BLaER1 treated with 17β-estradiol and CSF1 and Interleukin-3, amounts not matched to agents 10 nM and 100 nM (cell line): ENCODE measurements around the gene CANT1.

ENCODE experiments used
- H3K27ac ChIP-seq, 11 experiments: shearing (Covaris generic); formaldehyde crosslinking; 2 replicates each; pipeline ENCODE4 v1.8.1; 2022
- H3K27me3 ChIP-seq, 11 experiments: shearing (Covaris generic); formaldehyde crosslinking; 2 replicates each; pipeline ENCODE4 v1.8.1; 2022
- H3K36me3 ChIP-seq, 11 experiments: shearing (Covaris generic); formaldehyde crosslinking; 2 replicates each; pipeline ENCODE4 v1.8.1; 2022
- H3K4me1 ChIP-seq, 10 experiments: shearing (Covaris generic); formaldehyde crosslinking; 2 replicates each; pipeline ENCODE4 v1.8.1; 2022
- H3K4me2 ChIP-seq, 11 experiments: shearing (Covaris generic); formaldehyde crosslinking; 2 replicates each; pipeline ENCODE4 v1.8.1; 2022
- H3K4me3 ChIP-seq, 10 experiments: shearing (Covaris generic); formaldehyde crosslinking; 2 replicates each; pipeline ENCODE4 v1.8.1; 2022
- H3K9ac ChIP-seq, 11 experiments: shearing (Covaris generic); formaldehyde crosslinking; 2 replicates each; pipeline ENCODE4 v1.8.1; 2022
- H3K9me3 ChIP-seq, 11 experiments: shearing (Covaris generic); formaldehyde crosslinking; replicated peaks in 1 of 11; 2 replicates each; pipeline ENCODE4 v1.8.1; 2022
- H4K20me1 ChIP-seq, 11 experiments: shearing (Covaris generic); formaldehyde crosslinking; 2 replicates each; pipeline ENCODE4 v1.8.1; 2022
- Cebpa-rat ChIP-seq, 11 experiments: shearing (Covaris generic); IDR thresholded peaks; 2 replicates each; pipeline ENCODE4 v1.8.1; 2022

CANT1 gene

DNA sequence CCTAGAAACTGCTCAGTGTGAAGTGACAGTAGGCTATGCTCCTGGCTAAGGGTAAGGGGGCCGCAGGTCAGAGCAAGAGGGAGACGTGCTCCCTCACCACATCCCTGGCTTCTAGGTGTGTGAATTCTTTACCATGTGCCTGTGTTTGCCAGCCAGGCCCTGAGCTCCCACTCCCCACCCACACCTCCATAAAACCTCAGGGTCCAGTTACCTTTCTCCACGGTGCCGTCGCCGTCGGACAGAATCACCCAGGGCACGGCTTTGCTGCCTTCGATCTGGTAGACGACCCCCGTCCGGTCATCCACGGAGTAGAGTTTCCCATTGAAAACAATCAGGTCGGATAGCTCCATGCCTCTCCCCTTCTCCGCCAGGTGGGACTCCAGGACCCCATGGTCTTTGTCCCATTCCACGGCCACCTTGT is 12.8 kb downstream of the CANT1 start:
- peaks cover 0 to 14% (median 0%) of the 10 kb centered on the region in 10 experiments; a peak in 3 of 20 replicates for H3K4me1 ChIP-seq
- H3K9ac ChIP-seq = 0 out of 22 replicates have a peak overlapping the region, but pooled peaks of 2 of the 11 experiments have one; percentile 5 to 33
- no peak overlapping the region; a peak in 1 of 22 replicates for H3K27ac ChIP-seq
- H3K4me2 ChIP-seq = no peak overlapping the region
- no peaks in the 10 kb centered on the region for H3K27me3 ChIP-seq
- no peaks in the 10 kb centered on the region for H3K9me3 ChIP-seq
- H3K4me3 ChIP-seq = no peak overlapping the region
- no peak for TF ChIP-seq Cebpa-rat (IDR thresholded peaks at IDR 0.05)
- peaks cover 80 to 100% (median 92%) of the 10 kb centered on the region in 11 experiments; a peak in 21 of 22 replicates for H4K20me1 ChIP-seq
- H3K36me3 ChIP-seq = peaks cover 86 to 100% (median 94%) of the 10 kb centered on the region in 11 experiments

DNA sequence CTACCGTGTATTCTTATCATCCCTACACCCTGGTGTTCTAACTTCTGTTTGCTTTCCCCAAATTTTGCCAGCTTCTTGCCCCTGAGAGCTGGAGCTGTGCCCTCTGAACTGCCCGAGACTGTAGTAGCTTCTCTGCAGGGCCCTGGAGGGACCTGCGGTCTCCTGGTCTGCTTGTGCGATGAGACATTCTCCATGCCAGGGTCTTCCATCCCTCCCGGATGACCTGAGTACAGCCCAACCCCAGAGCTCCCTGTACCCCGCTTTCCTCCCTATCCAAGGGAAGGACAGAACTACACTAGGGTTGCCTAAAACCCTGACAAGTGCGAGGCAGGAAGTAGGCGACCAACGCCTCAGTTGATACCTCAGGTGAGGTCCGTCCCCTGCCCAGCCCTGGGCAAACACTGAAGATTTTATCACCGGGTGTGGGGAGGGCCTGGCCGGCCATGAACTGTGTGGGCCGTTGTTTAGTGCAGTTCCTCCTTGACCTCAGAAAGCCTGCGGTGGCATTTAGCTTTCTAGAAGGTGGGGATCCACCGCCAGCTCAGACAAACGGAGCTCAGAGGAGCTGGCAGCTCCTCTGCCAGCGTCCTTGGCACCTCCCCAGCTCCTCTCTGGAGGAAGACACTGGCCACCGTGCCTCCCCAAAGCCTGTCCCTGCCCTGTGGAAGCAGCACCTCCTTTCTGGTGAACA is 13.7 kb downstream of the CANT1 start:
- peak overlapping the region in 1 of 11 experiments; percentile 20; a peak in 2 of 22 replicates for H3K27ac ChIP-seq
- TF ChIP-seq Cebpa-rat (IDR thresholded peaks at IDR 0.05) = no peak
- H3K4me2 ChIP-seq = no peak overlapping the region
- peaks cover 0 to 14% (median 0%) of the 10 kb centered on the region in 10 experiments; a peak in 3 of 20 replicates for H3K4me1 ChIP-seq
- H3K9ac ChIP-seq = 0 out of 22 replicates have a peak overlapping the region, but pooled peaks of 1 of the 11 experiments have one; percentile 20
- no peak overlapping the region for H3K4me3 ChIP-seq
- H3K9me3 ChIP-seq = no peaks in the 10 kb centered on the region
- H3K27me3 ChIP-seq = no peaks in the 10 kb centered on the region
- peaks cover 72 to 97% (median 83%) of the 10 kb centered on the region in 11 experiments; a peak in 21 of 22 replicates for H4K20me1 ChIP-seq
- peaks cover 92 to 100% (median 99%) of the 10 kb centered on the region in 11 experiments for H3K36me3 ChIP-seq

GRCh38 chr17:78995022-78995760 is 14.4 kb downstream of the CANT1 start:
- no peaks in the 10 kb centered on the region for H3K27me3 ChIP-seq
- H3K36me3 ChIP-seq = peaks cover 95 to 100% (median 99%) of the 10 kb centered on the region in 11 experiments
- TF ChIP-seq Cebpa-rat (IDR thresholded peaks at IDR 0.05) = no peak
- H3K4me1 ChIP-seq = peaks cover 0 to 14% (median 0%) of the 10 kb centered on the region in 10 experiments; a peak in 3 of 20 replicates
- H3K4me2 ChIP-seq = no peak overlapping the region
- H3K9me3 ChIP-seq = no peaks in the 10 kb centered on the region
- no peak overlapping the region for H3K4me3 ChIP-seq
- H4K20me1 ChIP-seq = peaks cover 64 to 90% (median 76%) of the 10 kb centered on the region in 11 experiments; a peak in 21 of 22 replicates
- no peak overlapping the region for H3K27ac ChIP-seq
- H3K9ac ChIP-seq = 0 out of 22 replicates have a peak overlapping the region, but pooled peaks of 1 of the 11 experiments have one; percentile 20

- peaks cover 56 to 79% (median 66%) of the 10 kb centered on the region in 11 experiments; a peak in 21 of 22 replicates for H4K20me1 ChIP-seq
- no peak overlapping the region; a peak in 1 of 22 replicates for H3K27ac ChIP-seq
- no peak for TF ChIP-seq Cebpa-rat (IDR thresholded peaks at IDR 0.05)
Measured at GRCh38 chr17:78993981-78994671, 15.4 kb downstream of the CANT1 start.

GRCh38 chr17:78993241-78993956 is 16.2 kb downstream of the CANT1 start:
- no peak overlapping the region for H3K4me3 ChIP-seq

More at GRCh38 chr17:78993981-78994671, 15.4 kb downstream of the CANT1 start:
- Histone ChIP-seq H3K4me3 (no peak overlapping the region), H3K4me2 (no peak overlapping the region), H3K9me3 (no peaks in the 10 kb centered on the region), H3K4me1 (peaks cover 0 to 20% (median 4%) of the 10 kb centered on the region in 10 experiments; a peak in 13 of 20 replicates), H3K27me3 (no peaks in the 10 kb centered on the region), H3K36me3 (peaks cover 92 to 100% (median 99%) of the 10 kb centered on the region in 11 experiments), H3K9ac (no peak overlapping the region)

DNA sequence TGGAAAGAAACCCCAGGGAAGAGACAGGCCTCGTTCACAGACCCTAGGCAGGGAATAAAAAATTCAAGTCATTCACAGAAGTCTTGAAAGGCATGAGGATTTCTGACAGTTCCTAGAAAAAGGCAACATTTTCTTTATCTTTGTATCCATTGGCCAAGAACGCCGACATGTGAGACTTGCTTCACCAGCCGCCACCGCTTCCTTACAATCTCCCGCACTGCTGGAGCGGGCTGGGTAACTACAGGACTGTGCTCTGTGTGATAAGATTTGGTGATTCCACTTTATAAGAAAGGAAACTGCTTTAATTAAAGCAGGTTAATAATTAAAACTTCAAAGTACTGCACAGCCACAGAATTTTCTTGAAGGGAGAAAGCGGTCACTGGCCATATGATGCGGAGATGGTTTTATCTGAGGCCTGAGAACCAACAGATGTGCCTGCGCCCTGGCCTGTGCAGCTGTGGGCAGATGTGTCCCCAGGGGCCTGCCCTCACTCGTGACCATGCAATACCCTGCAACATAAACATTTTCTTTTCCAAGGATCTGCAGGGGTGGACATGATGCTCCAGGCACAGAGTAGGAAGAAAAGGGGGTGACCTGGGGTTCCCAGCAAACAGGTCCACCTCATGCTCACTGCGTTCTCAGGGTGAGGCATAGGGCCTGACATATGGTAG is 16.9 kb downstream of the CANT1 start:
- Histone ChIP-seq H4K20me1 (peaks cover 42 to 65% (median 51%) of the 10 kb centered on the region in 11 experiments; a peak in 21 of 22 replicates), H3K9ac (0 out of 22 replicates have a peak overlapping the region, but pooled peaks of 2 of the 11 experiments have one; percentile 4 to 14), H3K4me2 (no peak overlapping the region), H3K27me3 (no peaks in the 10 kb centered on the region), H3K4me3 (no peak overlapping the region), H3K27ac (no peak overlapping the region), H3K36me3 (peaks cover 78 to 91% (median 85%) of the 10 kb centered on the region in 11 experiments), H3K4me1 (peaks cover 10 to 34% (median 19%) of the 10 kb centered on the region in 10 experiments), H3K9me3 (no peaks in the 10 kb centered on the region)
- TF ChIP-seq Cebpa-rat (IDR thresholded peaks at IDR 0.05) = no peak

More at GRCh38 chr17:78993241-78993956, 16.2 kb downstream of the CANT1 start:
- H3K9me3 ChIP-seq = no peaks in the 10 kb centered on the region
- peaks cover 49 to 72% (median 58%) of the 10 kb centered on the region in 11 experiments; a peak in 21 of 22 replicates for H4K20me1 ChIP-seq
- H3K4me2 ChIP-seq = no peak overlapping the region
- no peak for TF ChIP-seq Cebpa-rat (IDR thresholded peaks at IDR 0.05)
- peaks cover 85 to 98% (median 92%) of the 10 kb centered on the region in 11 experiments for H3K36me3 ChIP-seq
- no peaks in the 10 kb centered on the region for H3K27me3 ChIP-seq
- H3K9ac ChIP-seq = 0 out of 22 replicates have a peak overlapping the region, but pooled peaks of 2 of the 11 experiments have one; percentile 4 to 14
- no peak overlapping the region for H3K27ac ChIP-seq
- peaks cover 3 to 27% (median 12%) of the 10 kb centered on the region in 10 experiments for H3K4me1 ChIP-seq

GRCh38 chr17:78991906-78992532 is 17.5 kb downstream of the CANT1 start:
- no peak overlapping the region for H3K4me3 ChIP-seq
- H3K9me3 ChIP-seq = no peaks in the 10 kb centered on the region
- H3K27me3 ChIP-seq = no peaks in the 10 kb centered on the region
- no peak overlapping the region for H3K9ac ChIP-seq
- peaks cover 17 to 41% (median 26%) of the 10 kb centered on the region in 10 experiments for H3K4me1 ChIP-seq
- peaks cover 38 to 58% (median 45%) of the 10 kb centered on the region in 11 experiments; a peak in 21 of 22 replicates for H4K20me1 ChIP-seq
- no peak overlapping the region for H3K4me2 ChIP-seq
- TF ChIP-seq Cebpa-rat (IDR thresholded peaks at IDR 0.05) = no peak
- H3K36me3 ChIP-seq = peaks cover 72 to 85% (median 78%) of the 10 kb centered on the region in 11 experiments
- H3K27ac ChIP-seq = 0 out of 22 replicates have a peak overlapping the region, but pooled peaks of 1 of the 11 experiments have one; percentile 6
